ENCODE results near the gene RUNX1.

Gene RUNX1

GRCh38 chr21:35083246-35083645 lies 34.1 kb upstream of the RUNX1 start:
- Histone ChIP-seq H3K9me3 (ENCODE audit: control insufficient read depth, low read length) (no peaks in the 10 kb centered on the region), H3K36me3 (ENCODE audit: control insufficient read depth, insufficient read depth, low read length) (no peaks in the 10 kb centered on the region), H3K4me3 (ENCODE audit: insufficient read depth, low read depth, low read length, poor library complexity, severe bottlenecking) (no peak overlapping the region), H3K27ac (ENCODE audit: insufficient read depth, low read length, poor library complexity, severe bottlenecking) (no peak overlapping the region), H3K4me1 (ENCODE audit: control insufficient read depth, insufficient read depth, low read length, poor library complexity, severe bottlenecking) (no peaks in the 10 kb centered on the region), H3K27me3 (replicated peaks; ENCODE audit: control insufficient read depth, insufficient read depth, low read length, poor library complexity, severe bottlenecking) (no peaks in the 10 kb centered on the region)
- no peak for DNase-seq

GRCh38 chr21:35081861-35082260 lies 32.8 kb upstream of the RUNX1 start:
- no peaks in the 10 kb centered on the region for H3K9me3 ChIP-seq (ENCODE audit: control insufficient read depth, low read length)
- no peak overlapping the region for H3K27ac ChIP-seq (ENCODE audit: insufficient read depth, low read length, poor library complexity, severe bottlenecking)
- H3K4me3 ChIP-seq (ENCODE audit: insufficient read depth, low read depth, low read length, poor library complexity, severe bottlenecking) = no peak overlapping the region
- no peak for DNase-seq
- no peaks in the 10 kb centered on the region for H3K36me3 ChIP-seq (ENCODE audit: control insufficient read depth, insufficient read depth, low read length)
- H3K4me1 ChIP-seq (ENCODE audit: control insufficient read depth, insufficient read depth, low read length, poor library complexity, severe bottlenecking) = no peaks in the 10 kb centered on the region
- H3K27me3 ChIP-seq (replicated peaks; ENCODE audit: control insufficient read depth, insufficient read depth, low read length, poor library complexity, severe bottlenecking) = no peaks in the 10 kb centered on the region

DNA sequence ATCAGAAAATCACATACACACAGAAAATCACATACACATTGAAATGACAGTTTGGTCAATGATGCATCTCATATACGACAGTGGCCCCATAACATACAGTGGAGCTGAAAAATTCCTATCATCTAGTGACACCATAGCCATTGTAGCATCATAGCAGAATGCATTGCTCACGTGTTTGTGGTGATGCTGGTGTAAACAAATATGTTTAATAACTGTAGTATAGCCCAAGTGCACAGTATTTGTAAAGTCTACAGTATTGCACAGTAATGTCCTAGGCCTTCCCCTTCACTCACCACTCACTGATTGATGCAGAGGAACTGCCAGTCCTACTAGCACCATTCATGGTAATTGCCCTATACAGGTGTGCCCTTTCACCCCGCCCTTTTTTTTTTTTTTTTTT lies 30.1 kb upstream of the RUNX1 start:
- Histone ChIP-seq H3K4me1 (ENCODE audit: control insufficient read depth, insufficient read depth, low read length, poor library complexity, severe bottlenecking) (no peaks in the 10 kb centered on the region), H3K27me3 (replicated peaks; ENCODE audit: control insufficient read depth, insufficient read depth, low read length, poor library complexity, severe bottlenecking) (no peaks in the 10 kb centered on the region), H3K9me3 (ENCODE audit: control insufficient read depth, low read length) (no peaks in the 10 kb centered on the region), H3K36me3 (ENCODE audit: control insufficient read depth, insufficient read depth, low read length) (no peaks in the 10 kb centered on the region), H3K27ac (ENCODE audit: insufficient read depth, low read length, poor library complexity, severe bottlenecking) (no peak overlapping the region), H3K4me3 (ENCODE audit: insufficient read depth, low read depth, low read length, poor library complexity, severe bottlenecking) (no peak overlapping the region)
- DNase-seq = no peak

DNA sequence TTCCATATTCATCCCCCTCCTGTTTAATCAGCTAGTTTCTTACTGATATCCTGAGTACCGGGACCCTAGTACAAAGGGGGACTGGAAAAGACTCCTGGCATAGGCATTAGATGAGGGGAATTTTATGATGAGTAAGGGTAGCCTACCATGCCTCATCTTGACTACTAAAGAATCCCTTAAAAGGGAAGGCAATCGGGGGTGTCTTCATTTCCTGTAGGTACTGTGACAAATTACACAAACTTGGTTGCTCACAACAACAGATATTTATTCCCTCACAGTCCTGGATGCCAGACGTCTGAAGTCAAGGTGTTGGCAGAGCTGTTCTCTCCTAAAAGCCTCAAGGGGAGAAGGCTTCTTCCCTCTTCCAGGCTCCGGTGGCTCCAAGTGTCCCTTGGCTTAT lies 28.9 kb upstream of the RUNX1 start:
- H3K9me3 ChIP-seq (ENCODE audit: control insufficient read depth, low read length) = no peaks in the 10 kb centered on the region
- no peak overlapping the region for H3K27ac ChIP-seq (ENCODE audit: insufficient read depth, low read length, poor library complexity, severe bottlenecking)
- no peak overlapping the region for H3K4me3 ChIP-seq (ENCODE audit: insufficient read depth, low read depth, low read length, poor library complexity, severe bottlenecking)
- H3K4me1 ChIP-seq (ENCODE audit: control insufficient read depth, insufficient read depth, low read length, poor library complexity, severe bottlenecking) = no peaks in the 10 kb centered on the region
- DNase-seq = no peak
- H3K27me3 ChIP-seq (replicated peaks; ENCODE audit: control insufficient read depth, insufficient read depth, low read length, poor library complexity, severe bottlenecking) = no peaks in the 10 kb centered on the region
- H3K36me3 ChIP-seq (ENCODE audit: control insufficient read depth, insufficient read depth, low read length) = no peaks in the 10 kb centered on the region

DNA sequence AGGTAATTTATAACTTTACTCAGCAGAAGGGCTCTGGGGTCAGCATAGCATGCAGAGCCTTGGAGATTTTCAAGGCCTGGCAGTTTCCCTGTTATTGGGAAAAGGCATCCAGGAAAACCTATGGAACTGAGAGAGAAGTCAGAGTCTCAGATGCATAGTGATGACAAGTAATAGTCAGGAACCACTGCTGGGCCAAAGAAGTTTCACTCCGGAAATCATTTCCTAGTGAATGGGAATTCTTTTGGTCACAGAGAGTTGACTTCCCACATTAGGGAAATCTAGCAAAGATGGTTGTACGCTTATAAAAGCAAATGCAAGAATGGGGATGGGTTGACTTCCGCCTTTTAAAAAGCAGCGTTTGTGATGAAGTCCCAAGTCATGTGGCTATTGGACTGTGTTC lies 28.4 kb upstream of the RUNX1 start:
- Histone ChIP-seq H3K9me3 (ENCODE audit: control insufficient read depth, low read length) (no peaks in the 10 kb centered on the region), H3K27me3 (replicated peaks; ENCODE audit: control insufficient read depth, insufficient read depth, low read length, poor library complexity, severe bottlenecking) (no peaks in the 10 kb centered on the region)

GRCh38 chr21:35075546-35075945 lies 26.4 kb upstream of the RUNX1 start:
- Histone ChIP-seq H3K27me3 (replicated peaks; ENCODE audit: control insufficient read depth, insufficient read depth, low read length, poor library complexity, severe bottlenecking) (no peaks in the 10 kb centered on the region), H3K36me3 (ENCODE audit: control insufficient read depth, insufficient read depth, low read length) (no peaks in the 10 kb centered on the region), H3K9me3 (ENCODE audit: control insufficient read depth, low read length) (no peaks in the 10 kb centered on the region), H3K4me3 (ENCODE audit: insufficient read depth, low read depth, low read length, poor library complexity, severe bottlenecking) (no peak overlapping the region), H3K4me1 (ENCODE audit: control insufficient read depth, insufficient read depth, low read length, poor library complexity, severe bottlenecking) (no peaks in the 10 kb centered on the region), H3K27ac (ENCODE audit: insufficient read depth, low read length, poor library complexity, severe bottlenecking) (no peak overlapping the region)
- DNase-seq = no peak

More for the DNA sequence above, 28.4 kb upstream of the RUNX1 start:
- Histone ChIP-seq H3K4me1 (ENCODE audit: control insufficient read depth, insufficient read depth, low read length, poor library complexity, severe bottlenecking) (no peaks in the 10 kb centered on the region), H3K4me3 (ENCODE audit: insufficient read depth, low read depth, low read length, poor library complexity, severe bottlenecking) (no peak overlapping the region), H3K36me3 (ENCODE audit: control insufficient read depth, insufficient read depth, low read length) (no peaks in the 10 kb centered on the region), H3K27ac (ENCODE audit: insufficient read depth, low read length, poor library complexity, severe bottlenecking) (no peak overlapping the region)
- no peak for DNase-seq

- Histone ChIP-seq H3K4me3 (ENCODE audit: insufficient read depth, low read depth, low read length, poor library complexity, severe bottlenecking) (no peak overlapping the region), H3K4me1 (ENCODE audit: control insufficient read depth, insufficient read depth, low read length, poor library complexity, severe bottlenecking) (no peaks in the 10 kb centered on the region), H3K27ac (ENCODE audit: insufficient read depth, low read length, poor library complexity, severe bottlenecking) (no peak overlapping the region), H3K9me3 (ENCODE audit: control insufficient read depth, low read length) (no peaks in the 10 kb centered on the region), H3K36me3 (ENCODE audit: control insufficient read depth, insufficient read depth, low read length) (no peaks in the 10 kb centered on the region), H3K27me3 (replicated peaks; ENCODE audit: control insufficient read depth, insufficient read depth, low read length, poor library complexity, severe bottlenecking) (no peaks in the 10 kb centered on the region)
- no peak for DNase-seq
Measured at GRCh38 chr21:35072960-35073359, 23.9 kb upstream of the RUNX1 start.

DNA sequence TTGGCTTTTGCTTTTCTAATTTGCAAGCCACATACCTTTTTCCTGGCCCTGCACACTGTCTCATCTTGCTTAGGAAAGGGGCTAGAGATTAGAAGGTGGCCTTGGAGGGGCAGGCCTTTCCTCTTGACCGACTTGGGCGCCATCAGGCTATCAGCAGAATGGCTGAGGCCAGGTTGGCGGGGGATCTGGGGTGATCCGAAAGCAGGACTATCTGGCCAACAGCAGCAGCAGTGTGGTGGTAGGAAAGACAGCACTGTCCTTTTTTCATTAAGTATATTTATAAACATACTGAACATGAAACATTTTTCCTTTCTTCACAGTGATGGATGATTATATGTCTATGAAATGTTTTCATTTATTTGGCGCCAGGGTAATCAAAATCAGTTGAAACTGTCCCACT lies 23.5 kb upstream of the RUNX1 start:
- DNase-seq = no peak
- Histone ChIP-seq H3K27me3 (replicated peaks; ENCODE audit: control insufficient read depth, insufficient read depth, low read length, poor library complexity, severe bottlenecking) (no peaks in the 10 kb centered on the region), H3K4me1 (ENCODE audit: control insufficient read depth, insufficient read depth, low read length, poor library complexity, severe bottlenecking) (no peaks in the 10 kb centered on the region), H3K4me3 (ENCODE audit: insufficient read depth, low read depth, low read length, poor library complexity, severe bottlenecking) (no peak overlapping the region), H3K9me3 (ENCODE audit: control insufficient read depth, low read length) (no peaks in the 10 kb centered on the region), H3K27ac (ENCODE audit: insufficient read depth, low read length, poor library complexity, severe bottlenecking) (no peak overlapping the region), H3K36me3 (ENCODE audit: control insufficient read depth, insufficient read depth, low read length) (no peaks in the 10 kb centered on the region)

GRCh38 chr21:35071347-35071746 lies 22.2 kb upstream of the RUNX1 start:
- Histone ChIP-seq H3K27me3 (replicated peaks; ENCODE audit: control insufficient read depth, insufficient read depth, low read length, poor library complexity, severe bottlenecking) (no peaks in the 10 kb centered on the region), H3K9me3 (ENCODE audit: control insufficient read depth, low read length) (no peaks in the 10 kb centered on the region), H3K27ac (ENCODE audit: insufficient read depth, low read length, poor library complexity, severe bottlenecking) (no peak overlapping the region), H3K4me1 (ENCODE audit: control insufficient read depth, insufficient read depth, low read length, poor library complexity, severe bottlenecking) (no peaks in the 10 kb centered on the region), H3K4me3 (ENCODE audit: insufficient read depth, low read depth, low read length, poor library complexity, severe bottlenecking) (no peak overlapping the region), H3K36me3 (ENCODE audit: control insufficient read depth, insufficient read depth, low read length) (no peaks in the 10 kb centered on the region)
- no peak for DNase-seq

- Histone ChIP-seq H3K27me3 (replicated peaks; ENCODE audit: control insufficient read depth, insufficient read depth, low read length, poor library complexity, severe bottlenecking) (no peaks in the 10 kb centered on the region), H3K4me1 (ENCODE audit: control insufficient read depth, insufficient read depth, low read length, poor library complexity, severe bottlenecking) (no peaks in the 10 kb centered on the region), H3K36me3 (ENCODE audit: control insufficient read depth, insufficient read depth, low read length) (no peaks in the 10 kb centered on the region), H3K4me3 (ENCODE audit: insufficient read depth, low read depth, low read length, poor library complexity, severe bottlenecking) (no peak overlapping the region), H3K9me3 (ENCODE audit: control insufficient read depth, low read length) (no peaks in the 10 kb centered on the region), H3K27ac (ENCODE audit: insufficient read depth, low read length, poor library complexity, severe bottlenecking) (no peak overlapping the region)
- DNase-seq = no peak
Measured at GRCh38 chr21:35070436-35070835, 21.3 kb upstream of the RUNX1 start.

DNA sequence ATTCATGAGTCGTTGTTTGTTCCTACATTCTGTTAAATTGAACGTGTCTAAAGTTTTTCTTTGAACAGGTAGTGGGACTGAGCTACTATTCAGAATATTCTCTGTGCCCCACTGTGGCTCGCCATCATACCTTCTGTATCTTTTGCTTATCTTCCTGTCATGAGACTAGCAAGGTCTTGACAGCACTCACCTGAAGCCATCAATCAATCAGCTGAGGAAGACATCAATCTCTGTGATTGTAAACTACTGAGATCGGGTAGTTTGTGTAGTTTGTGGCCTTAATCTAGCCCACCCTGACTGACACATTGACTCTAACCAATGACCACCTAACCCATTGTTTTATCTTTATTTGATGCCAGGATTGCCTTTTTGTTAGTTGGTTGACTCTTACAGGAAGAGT lies 17.7 kb upstream of the RUNX1 start:
- no peak for DNase-seq
- no peak overlapping the region for H3K4me3 ChIP-seq (ENCODE audit: insufficient read depth, low read depth, low read length, poor library complexity, severe bottlenecking)
- no peaks in the 10 kb centered on the region for H3K36me3 ChIP-seq (ENCODE audit: control insufficient read depth, insufficient read depth, low read length)
- H3K4me1 ChIP-seq (ENCODE audit: control insufficient read depth, insufficient read depth, low read length, poor library complexity, severe bottlenecking) = no peaks in the 10 kb centered on the region
- no peak overlapping the region for H3K27ac ChIP-seq (ENCODE audit: insufficient read depth, low read length, poor library complexity, severe bottlenecking)
- H3K9me3 ChIP-seq (ENCODE audit: control insufficient read depth, low read length) = no peaks in the 10 kb centered on the region
- H3K27me3 ChIP-seq (replicated peaks; ENCODE audit: control insufficient read depth, insufficient read depth, low read length, poor library complexity, severe bottlenecking) = no peaks in the 10 kb centered on the region
